ENCODE measurements around the gene RASGEF1C.
A peak's percentile ranks its signal among the peaks of the same experiment; 100 is the strongest.

DNA sequence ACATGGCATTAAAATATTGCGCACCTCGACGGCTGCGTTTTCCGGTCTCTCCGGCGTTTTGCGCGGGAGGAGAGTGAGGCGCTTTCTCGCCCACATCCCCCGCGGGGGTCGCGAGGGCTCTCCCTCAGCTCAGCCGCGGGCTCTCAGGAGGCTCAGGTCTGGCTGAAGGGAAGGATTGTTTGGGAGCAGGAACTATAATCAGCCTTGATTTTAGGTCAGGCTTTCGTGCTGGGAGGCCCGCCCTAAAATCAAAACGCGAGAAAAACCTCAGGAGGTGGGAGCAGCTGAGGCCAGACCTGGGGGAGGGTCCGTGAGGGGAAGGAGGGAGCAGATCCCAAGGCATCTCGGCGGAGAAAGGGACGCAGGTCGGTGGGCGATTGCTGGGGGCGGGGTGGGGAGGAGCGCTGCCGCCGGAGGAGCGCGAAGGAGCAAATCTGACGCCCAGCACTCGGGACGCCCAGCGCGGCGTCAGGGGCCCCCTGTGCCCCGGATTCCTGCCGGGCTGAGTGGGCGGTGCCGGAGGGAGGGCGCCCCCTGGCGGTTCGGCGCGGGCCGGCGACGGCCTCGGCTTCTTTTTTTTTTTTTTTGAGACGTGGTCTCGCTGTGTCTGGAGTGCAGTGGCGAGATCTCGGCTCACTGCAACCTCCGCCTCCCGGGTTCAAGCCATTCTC is 118.8 kb downstream of the RASGEF1C start:
- TF ChIP-seq, protein P1, sequence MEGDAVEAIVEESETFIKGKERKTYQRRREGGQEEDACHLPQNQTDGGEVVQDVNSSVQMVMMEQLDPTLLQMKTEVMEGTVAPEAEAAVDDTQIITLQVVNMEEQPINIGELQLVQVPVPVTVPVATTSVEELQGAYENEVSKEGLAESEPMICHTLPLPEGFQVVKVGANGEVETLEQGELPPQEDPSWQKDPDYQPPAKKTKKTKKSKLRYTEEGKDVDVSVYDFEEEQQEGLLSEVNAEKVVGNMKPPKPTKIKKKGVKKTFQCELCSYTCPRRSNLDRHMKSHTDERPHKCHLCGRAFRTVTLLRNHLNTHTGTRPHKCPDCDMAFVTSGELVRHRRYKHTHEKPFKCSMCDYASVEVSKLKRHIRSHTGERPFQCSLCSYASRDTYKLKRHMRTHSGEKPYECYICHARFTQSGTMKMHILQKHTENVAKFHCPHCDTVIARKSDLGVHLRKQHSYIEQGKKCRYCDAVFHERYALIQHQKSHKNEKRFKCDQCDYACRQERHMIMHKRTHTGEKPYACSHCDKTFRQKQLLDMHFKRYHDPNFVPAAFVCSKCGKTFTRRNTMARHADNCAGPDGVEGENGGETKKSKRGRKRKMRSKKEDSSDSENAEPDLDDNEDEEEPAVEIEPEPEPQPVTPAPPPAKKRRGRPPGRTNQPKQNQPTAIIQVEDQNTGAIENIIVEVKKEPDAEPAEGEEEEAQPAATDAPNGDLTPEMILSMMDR (conservative IDR thresholded peaks at IDR 0.05; ENCODE audit: low read depth, low read length), result peak; percentile 62
- TF ChIP-seq EZH2 (IDR thresholded peaks at IDR 0.05; ENCODE audit: low read length, unreplicated experiment), result no peak

Data from PC-3 (cell line).